GM12865 (cell line): ENCODE results near the gene GRM4.
A peak's percentile ranks its signal among the peaks of the same experiment; 100 is the strongest.

Experiments
- DNase-seq: peaks from one replicate; pipeline ENCODE4 v3.0.0; 2010; ENCODE audit warnings: low read depth
- H3K4me3 ChIP-seq: 2 replicates; pipeline ENCODE4 v1.5.1; 2011; ENCODE audit warnings: mild to moderate bottlenecking, low read depth, low read length, control low read depth
- TF ChIP-seq, protein P1 (sequence below): IDR thresholded peaks from 2 replicates; pipeline ENCODE4 v1.5.1; 2011; ENCODE audit warnings: low read length, control low read depth, low read depth, inconsistent platforms; ENCODE audit not compliant: insufficient read depth; ENCODE audit errors: missing control alignments

The GRM4 gene

DNA sequence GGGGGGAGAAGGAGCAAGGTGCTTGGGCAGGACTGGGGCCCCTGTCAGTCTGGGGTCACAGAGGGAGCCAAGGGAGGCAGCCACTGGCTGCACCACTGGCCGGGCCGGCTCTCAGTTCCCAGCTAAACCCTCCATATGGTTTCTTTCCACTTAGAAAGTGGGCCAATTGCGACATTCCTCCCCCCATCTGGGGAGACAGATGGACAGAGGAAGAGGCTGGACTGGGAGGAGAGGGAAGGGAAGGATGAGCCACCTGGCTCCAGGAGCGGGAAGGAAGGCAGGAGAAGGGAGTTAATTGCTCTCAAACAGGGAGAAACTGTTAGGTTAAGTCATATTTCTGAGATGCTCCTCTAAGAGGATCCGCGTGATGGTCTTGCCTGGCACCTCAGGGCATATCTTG is 82.2 kb downstream of the GRM4 start:
- no peak overlapping the region for H3K4me3 ChIP-seq
- no peak for DNase-seq
- TF ChIP-seq, protein P1, sequence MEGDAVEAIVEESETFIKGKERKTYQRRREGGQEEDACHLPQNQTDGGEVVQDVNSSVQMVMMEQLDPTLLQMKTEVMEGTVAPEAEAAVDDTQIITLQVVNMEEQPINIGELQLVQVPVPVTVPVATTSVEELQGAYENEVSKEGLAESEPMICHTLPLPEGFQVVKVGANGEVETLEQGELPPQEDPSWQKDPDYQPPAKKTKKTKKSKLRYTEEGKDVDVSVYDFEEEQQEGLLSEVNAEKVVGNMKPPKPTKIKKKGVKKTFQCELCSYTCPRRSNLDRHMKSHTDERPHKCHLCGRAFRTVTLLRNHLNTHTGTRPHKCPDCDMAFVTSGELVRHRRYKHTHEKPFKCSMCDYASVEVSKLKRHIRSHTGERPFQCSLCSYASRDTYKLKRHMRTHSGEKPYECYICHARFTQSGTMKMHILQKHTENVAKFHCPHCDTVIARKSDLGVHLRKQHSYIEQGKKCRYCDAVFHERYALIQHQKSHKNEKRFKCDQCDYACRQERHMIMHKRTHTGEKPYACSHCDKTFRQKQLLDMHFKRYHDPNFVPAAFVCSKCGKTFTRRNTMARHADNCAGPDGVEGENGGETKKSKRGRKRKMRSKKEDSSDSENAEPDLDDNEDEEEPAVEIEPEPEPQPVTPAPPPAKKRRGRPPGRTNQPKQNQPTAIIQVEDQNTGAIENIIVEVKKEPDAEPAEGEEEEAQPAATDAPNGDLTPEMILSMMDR: no peak

DNA sequence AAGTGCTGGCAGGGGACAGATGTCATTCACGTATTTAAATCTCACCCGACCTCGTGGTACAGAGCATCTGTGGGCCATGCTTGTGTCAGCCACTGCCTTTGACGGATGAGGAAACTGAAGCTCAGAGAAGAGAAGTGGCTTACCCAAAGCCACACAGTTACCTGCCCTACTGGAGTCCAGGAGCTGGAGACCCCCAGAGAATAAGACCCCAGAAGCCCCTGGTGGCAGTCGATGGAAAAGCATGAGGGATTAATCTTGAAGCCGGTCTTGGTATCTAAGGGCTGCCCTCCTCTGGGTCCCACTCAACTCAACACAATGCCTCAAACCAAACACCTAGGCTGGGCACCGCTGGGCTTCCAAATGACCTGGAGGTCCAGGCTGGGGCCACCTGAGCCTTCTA is 83.1 kb downstream of the GRM4 start:
- DNase-seq: no peak
- TF ChIP-seq, protein P1: peak; percentile 10
- no peak overlapping the region for H3K4me3 ChIP-seq

DNA sequence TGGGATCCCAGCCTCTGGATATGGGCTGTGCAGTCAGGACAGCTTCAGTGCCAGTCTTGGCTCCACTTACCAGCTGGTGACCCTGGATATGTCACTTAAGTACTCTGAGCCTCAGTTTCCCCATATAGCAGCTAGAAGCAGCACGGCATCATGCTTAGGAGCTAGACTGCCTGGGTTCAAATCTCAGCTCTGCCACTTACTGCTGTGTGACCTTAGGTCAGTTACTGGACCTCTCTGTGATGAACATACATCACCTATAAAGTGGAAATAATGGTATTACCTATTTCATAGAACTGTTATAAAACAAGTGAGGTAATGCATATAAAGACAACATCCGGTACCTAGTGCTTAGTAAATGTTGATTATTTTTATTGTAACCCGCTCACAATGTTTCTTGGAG is 83.7 kb downstream of the GRM4 start:
- DNase-seq: no peak
- H3K4me3 ChIP-seq: no peak overlapping the region

DNA sequence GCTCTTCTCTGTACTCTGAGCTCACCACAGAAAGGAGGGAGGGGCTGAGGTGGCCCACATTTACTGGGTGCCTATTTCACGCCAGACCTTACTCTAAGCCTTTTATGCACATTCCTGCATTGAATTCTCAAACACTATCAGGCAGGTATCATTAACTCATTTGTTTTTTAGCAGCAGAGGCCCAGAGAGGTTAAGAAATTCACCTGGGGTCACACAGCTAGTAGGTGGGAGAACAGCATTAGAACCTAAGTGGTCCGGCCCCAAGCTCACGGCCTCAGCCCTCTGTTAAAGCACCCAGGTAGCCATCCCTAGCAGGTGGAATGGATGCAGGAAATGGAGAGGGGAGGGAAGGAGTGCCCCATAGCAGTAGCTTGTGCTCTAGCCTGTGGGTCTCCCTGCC is 84.5 kb downstream of the GRM4 start:
- DNase-seq: no peak
- H3K4me3 ChIP-seq: no peak overlapping the region
- TF ChIP-seq, protein P1: no peak

More for the DNA sequence above, 83.7 kb downstream of the GRM4 start:
- TF ChIP-seq, protein P1: no peak

DNA sequence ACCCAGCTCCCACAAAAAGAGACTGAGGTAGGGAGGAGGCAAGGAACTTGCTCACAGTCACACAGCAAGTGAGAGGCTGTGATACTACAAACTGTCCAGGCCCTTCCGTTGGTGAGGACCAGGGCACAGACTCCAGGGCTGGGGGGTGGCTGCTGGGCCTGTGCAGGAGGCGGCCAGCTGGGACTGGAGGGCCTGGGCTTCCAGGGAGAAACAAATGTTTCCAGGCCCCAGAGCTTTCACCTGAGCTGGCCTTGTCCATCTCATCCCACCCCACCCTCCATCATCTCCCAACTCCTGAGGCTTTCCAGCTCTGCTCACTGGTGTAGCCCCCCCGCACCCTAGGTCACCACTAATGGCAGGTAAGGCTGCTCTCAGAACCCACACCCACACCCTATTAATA is 86.0 kb downstream of the GRM4 start:
- DNase-seq: no peak
- H3K4me3 ChIP-seq: no peak overlapping the region
- TF ChIP-seq, protein P1: no peak

DNA sequence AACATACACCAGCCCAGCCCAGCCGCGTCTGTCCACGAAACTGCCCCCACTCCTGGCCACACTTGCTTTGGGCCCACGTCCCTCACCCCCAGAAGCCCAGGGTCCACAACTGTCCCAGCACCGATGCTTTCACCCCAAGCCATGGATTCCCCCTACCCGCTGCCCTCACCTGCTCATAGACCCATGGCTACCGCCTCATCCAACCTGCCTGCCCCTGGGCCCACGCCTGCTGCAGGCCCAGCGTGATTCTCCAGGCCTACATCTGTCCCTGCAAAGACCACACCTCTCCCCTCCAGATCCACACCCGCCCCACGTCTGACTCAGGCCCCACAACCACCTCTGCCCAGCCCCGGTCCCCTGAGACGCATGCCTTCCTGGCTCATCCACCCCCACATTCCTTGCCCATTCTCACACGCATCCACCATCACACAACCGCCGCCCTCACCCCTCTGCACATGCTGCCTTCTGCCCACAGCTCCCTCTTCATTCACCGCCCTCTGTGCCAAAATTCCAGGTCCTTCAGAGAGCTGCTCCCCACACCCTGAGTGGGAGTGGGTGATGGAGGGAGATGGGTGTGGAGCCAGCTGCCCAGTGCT is 86.7 kb downstream of the GRM4 start:
- TF ChIP-seq, protein P1: no peak
- DNase-seq: no peak
- H3K4me3 ChIP-seq: no peak overlapping the region

DNA sequence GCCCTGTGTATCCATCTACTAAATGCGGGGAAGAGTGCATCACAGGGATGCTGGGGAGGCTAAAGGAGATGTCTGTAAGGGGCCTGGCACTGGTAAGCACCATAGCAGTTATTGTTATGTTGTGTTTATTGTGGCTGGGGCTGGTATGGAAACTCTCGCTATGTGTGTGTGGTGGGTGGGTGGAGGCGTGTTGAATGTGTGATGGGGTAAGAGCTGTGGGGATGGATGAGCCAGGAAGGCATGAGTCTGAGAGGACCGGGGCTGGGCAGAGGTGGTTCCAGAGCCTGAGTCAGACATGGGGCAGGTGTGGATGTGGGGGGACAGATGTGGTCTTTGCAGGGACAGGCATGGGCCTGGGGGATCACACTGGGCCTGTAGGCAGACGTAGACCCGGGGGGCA is 88.1 kb downstream of the GRM4 start:
- H3K4me3 ChIP-seq: no peak overlapping the region
- no peak for DNase-seq
- TF ChIP-seq, protein P1: no peak
